CD14-positive monocyte (primary cell): ENCODE results near the gene CEP170B. TPM values are rescaled to one million over a fixed set of nuclear protein-coding genes. Genes with fewer than 3 reads are reported as not detected.
A peak's percentile ranks its signal among the peaks of the same experiment; 100 is the strongest.

ENCODE experiments used
- DNase-seq, 3 donors: peaks; one replicate each; pipeline ENCODE4 v3.0.0-alpha.2; 2011 to 2022
- H2AFZ ChIP-seq: 2 replicates; pipeline ENCODE4 v1.6.0; 2012; ENCODE audit warnings: mild to moderate bottlenecking, low read depth, low read length, inconsistent platforms; ENCODE audit not compliant: insufficient read depth, poor library complexity, severe bottlenecking
- H3K27ac ChIP-seq, 2 donors: 1 replicate in 1 of 2; 2 replicates in 1 of 2; pipeline ENCODE4 v1.5.1; 2012 to 2013; ENCODE audit warnings: low read length in 2 of 2, control low read depth in 1 of 2, inconsistent platforms in 1 of 2, low read depth in 1 of 2, mild to moderate bottlenecking in 1 of 2
- H3K27me3 ChIP-seq, 2 donors: one replicate each; pipeline versions ENCODE4 v1.6.0 to v1.6.1; 2011 to 2013; ENCODE audit warnings: low read length in 2 of 2; ENCODE audit not compliant: control insufficient read depth in 2 of 2, insufficient read depth in 2 of 2
- H3K36me3 ChIP-seq, 2 donors: replicated peaks in 1 of 2; 1 replicate in 1 of 2; 2 replicates in 1 of 2; pipeline versions ENCODE4 v1.5.1 to v1.6.1; 2012 to 2013; ENCODE audit warnings: low read length in 2 of 2, control low read depth in 1 of 2, inconsistent platforms in 1 of 2, mild to moderate bottlenecking in 1 of 2; ENCODE audit not compliant: insufficient read depth in 2 of 2, control insufficient read depth in 1 of 2
- H3K4me1 ChIP-seq, 2 donors: 1 replicate in 1 of 2; 2 replicates in 1 of 2; pipeline versions ENCODE4 v1.5.1 to v1.6.1; 2012 to 2013; ENCODE audit warnings: low read length in 2 of 2, control low read depth in 1 of 2, inconsistent platforms in 1 of 2, mild to moderate bottlenecking in 1 of 2, moderate library complexity in 1 of 2; ENCODE audit not compliant: insufficient read depth in 2 of 2, control insufficient read depth in 1 of 2
- H3K4me2 ChIP-seq: replicated peaks from 2 replicates; pipeline ENCODE3; 2012; ENCODE audit warnings: low read length, moderate library complexity, mild to moderate bottlenecking; ENCODE audit not compliant: poor library complexity, severe bottlenecking; ENCODE audit errors: extremely low read depth
- H3K4me3 ChIP-seq, 3 experiments: fragments of 200-600 bp in 1 of 3; sonication (generic) in 1 of 3; replicated peaks in 1 of 3; 1 replicate in 2 of 3; 2 replicates in 1 of 3; pipeline ENCODE4 v1.5.1; 2011 to 2013; ENCODE audit warnings: low read length in 3 of 3, mild to moderate bottlenecking in 3 of 3, control low read depth in 2 of 3, low read depth in 2 of 3, inconsistent platforms in 1 of 3, moderate library complexity in 1 of 3
- H3K79me2 ChIP-seq: 2 replicates; pipeline ENCODE4 v1.6.0; 2012; ENCODE audit warnings: mild to moderate bottlenecking, control low read depth, inconsistent platforms, low read length, moderate library complexity; ENCODE audit not compliant: insufficient read depth
- H3K9ac ChIP-seq: 2 replicates; pipeline ENCODE4 v1.6.0; 2017; ENCODE audit warnings: low read length, mild to moderate bottlenecking; ENCODE audit not compliant: insufficient read depth, poor library complexity, severe bottlenecking
- H3K9me3 ChIP-seq, 2 donors: replicated peaks in 1 of 2; 1 replicate in 1 of 2; 2 replicates in 1 of 2; pipeline versions ENCODE4 v1.5.1 to v1.6.1; 2012 to 2013; ENCODE audit warnings: low read length in 2 of 2, control low read depth in 1 of 2; ENCODE audit not compliant: control insufficient read depth in 1 of 2, insufficient read depth in 1 of 2
- H4K20me1 ChIP-seq: 2 replicates; pipeline ENCODE4 v1.6.0; 2012; ENCODE audit warnings: mild to moderate bottlenecking, low read length, control low read depth, moderate library complexity; ENCODE audit not compliant: insufficient read depth
- H3K27ac Mint-ChIP-seq, 7 donors: one replicate each; pipeline ENCODE4 v1.8.0; 2020; ENCODE audit warnings: mild to moderate bottlenecking in 7 of 7, mixed read lengths in 7 of 7, moderate library complexity in 6 of 7, inconsistent platforms in 2 of 7
- H3K27me3 Mint-ChIP-seq, 3 donors: one replicate each; pipeline ENCODE4 v1.8.0; 2021 to 2022; ENCODE audit warnings: low read depth in 3 of 3, mild to moderate bottlenecking in 3 of 3, mixed read lengths in 3 of 3, moderate library complexity in 3 of 3, inconsistent platforms in 1 of 3
- H3K36me3 Mint-ChIP-seq, 2 donors: one replicate each; pipeline ENCODE4 v1.8.0; 2020; ENCODE audit warnings: mixed read lengths in 2 of 2, inconsistent platforms in 1 of 2, mild to moderate bottlenecking in 1 of 2
- H3K4me1 Mint-ChIP-seq: one replicate; pipeline ENCODE4 v1.8.0; 2020; ENCODE audit warnings: mild to moderate bottlenecking, mixed read lengths
- H3K4me3 Mint-ChIP-seq, 2 donors: one replicate each; pipeline ENCODE4 v1.8.0; 2020; ENCODE audit warnings: mild to moderate bottlenecking in 2 of 2, mixed read lengths in 2 of 2, moderate library complexity in 1 of 2
- H3K9me3 Mint-ChIP-seq, 7 donors: one replicate each; pipeline ENCODE4 v1.8.0; 2020 to 2022; ENCODE audit warnings: mixed read lengths in 7 of 7, mild to moderate bottlenecking in 6 of 7, moderate library complexity in 6 of 7, inconsistent platforms in 2 of 7
- WGBS: methylation state at CpG from one replicate; pipeline ENCODE4 v1.1.5; 2013; ENCODE audit warnings: missing lambda C conversion rate; ENCODE audit not compliant: insufficient coverage; 5-methylcytosine and 5-hydroxymethylcytosine counted together
- intact Hi-C, 2 donors: fragments of 100-400 bp; cut with micrococcal nuclease; formaldehyde crosslinking; loops; one replicate each; pipeline versions ENCODE4 v1.15.0 to v1.15.1; 2023
- polyA minus RNA-seq: library from RNA; depleted of rRNA, polyadenylated mRNA; stranded (reverse); fragments of >200 nt; gene quantifications from 2 replicates; pipeline ENCODE4 v1.2.3, GENCODE V29; 2012
- polyA plus RNA-seq, 3 donors: library from polyadenylated mRNA; depleted of rRNA in 1 of 3; unstranded in 2 of 3; stranded (reverse) in 1 of 3; fragments of 300-500 nt in 2 of 3; fragments of >200 nt in 1 of 3; fragmentation: Illumina TruSeq in 2 of 3; gene quantifications; 1 replicate in 2 of 3; 2 replicates in 1 of 3; pipeline ENCODE4 v1.2.3, GENCODE V29; 2012 to 2021
- total RNA-seq, 12 experiments: library from RNA in 1 of 12; stranded (reverse) in 1 of 12; fragments of 120-200 nt in 1 of 12; gene quantifications; one replicate each; pipeline ENCODE4 v1.2.4 and lab custom pipeline; 2013 to 2026; ENCODE audit warnings: mixed read lengths in 6 of 12, inconsistent platforms in 1 of 12
- TF ChIP-seq, protein P1 (sequence below): fragments of 200-600 bp; IDR thresholded peaks from one replicate; pipeline ENCODE4 v1.8.0; 2022; ENCODE audit warnings: antibody characterized with exemption, mild to moderate bottlenecking

CEP170B gene
- 0.02 TPM for total RNA-seq (2013)
- polyA plus RNA-seq (under 1 TPM in 1 of 3 donors, not detected in 2; 0.09 TPM), polyA minus RNA-seq (0.14 and 0.16 TPM in 2 replicates), total RNA-seq (lab: John Stamatoyannopoulos, UW) (0.41 to 10.3 (median 0.86) reads per million in 11 experiments)

DNA sequence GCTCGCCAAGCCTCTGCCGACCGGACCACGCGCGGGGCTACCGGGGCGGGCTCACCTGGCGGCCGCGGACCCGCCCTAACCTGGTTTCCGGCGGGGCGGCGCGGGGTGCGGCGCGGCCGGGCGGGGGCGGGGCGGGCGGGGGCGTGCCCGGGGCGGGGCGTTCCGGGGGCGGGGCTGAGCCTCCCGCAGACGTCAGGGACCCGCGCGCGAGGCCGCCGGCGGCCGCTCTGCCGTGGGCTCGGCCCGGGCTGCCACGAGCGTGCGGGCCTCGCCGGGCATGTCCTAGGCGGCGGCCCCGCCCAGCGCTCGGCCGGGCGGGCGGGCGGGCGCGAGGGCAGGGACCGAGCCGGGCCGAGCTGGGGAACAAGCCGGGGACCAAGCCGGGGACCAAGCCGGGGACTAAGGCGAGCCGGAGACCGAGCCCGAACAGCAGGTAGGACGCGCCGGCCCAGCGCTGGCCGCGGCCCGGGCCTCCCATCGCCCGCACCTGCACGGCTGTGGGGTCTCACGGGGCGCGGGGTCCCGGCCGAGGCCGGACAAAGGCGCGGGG lies at the start of gene CEP170B:
Gene CEP170B (plus strand): TSS at position 188 of the 550 bp plus-strand sequence. CDS start 3,183 bp downstream, outside the sequence.
- peaks cover 19 to 31% (median 21%) of the 10 kb centered on the region in 3 donors for H3K27me3 Mint-ChIP-seq
- Histone ChIP-seq H3K4me1 (peaks cover 7 to 10% of the 10 kb centered on the region in 2 donors), H3K79me2 (no peaks in the 10 kb centered on the region), H4K20me1 (no peaks in the 10 kb centered on the region), H3K4me2 (peak within 1 kb of the TSS; percentile 72), H3K9ac (peak within 1 kb of the TSS; percentile 27), H3K9me3 (peaks cover 2 to 7% of the 10 kb centered on the region in 2 donors), H3K4me3 (peak within 1 kb of the TSS in 1 of 3 experiments; percentile 64), H3K27me3 (peaks cover 20 to 49% of the 10 kb centered on the region in 2 donors), H2AFZ (peak within 1 kb of the TSS; percentile 56), H3K36me3 (no peaks in the 10 kb centered on the region), H3K27ac (no peak within 1 kb of the TSS)
- DNase-seq: no peak
- peaks cover 0 to 8% (median 0%) of the 10 kb centered on the region in 7 donors for H3K9me3 Mint-ChIP-seq
- intact Hi-C loops: no loop called here
- TF ChIP-seq, protein P1, sequence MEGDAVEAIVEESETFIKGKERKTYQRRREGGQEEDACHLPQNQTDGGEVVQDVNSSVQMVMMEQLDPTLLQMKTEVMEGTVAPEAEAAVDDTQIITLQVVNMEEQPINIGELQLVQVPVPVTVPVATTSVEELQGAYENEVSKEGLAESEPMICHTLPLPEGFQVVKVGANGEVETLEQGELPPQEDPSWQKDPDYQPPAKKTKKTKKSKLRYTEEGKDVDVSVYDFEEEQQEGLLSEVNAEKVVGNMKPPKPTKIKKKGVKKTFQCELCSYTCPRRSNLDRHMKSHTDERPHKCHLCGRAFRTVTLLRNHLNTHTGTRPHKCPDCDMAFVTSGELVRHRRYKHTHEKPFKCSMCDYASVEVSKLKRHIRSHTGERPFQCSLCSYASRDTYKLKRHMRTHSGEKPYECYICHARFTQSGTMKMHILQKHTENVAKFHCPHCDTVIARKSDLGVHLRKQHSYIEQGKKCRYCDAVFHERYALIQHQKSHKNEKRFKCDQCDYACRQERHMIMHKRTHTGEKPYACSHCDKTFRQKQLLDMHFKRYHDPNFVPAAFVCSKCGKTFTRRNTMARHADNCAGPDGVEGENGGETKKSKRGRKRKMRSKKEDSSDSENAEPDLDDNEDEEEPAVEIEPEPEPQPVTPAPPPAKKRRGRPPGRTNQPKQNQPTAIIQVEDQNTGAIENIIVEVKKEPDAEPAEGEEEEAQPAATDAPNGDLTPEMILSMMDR: no peak
- peaks cover 2% of the 10 kb centered on the region for H3K4me1 Mint-ChIP-seq
- no peaks in the 10 kb centered on the region for H3K36me3 Mint-ChIP-seq
- under 1% methylated on average over 63 of the region's 88 CpGs for WGBS
- peak within 1 kb of the TSS; percentile 53 to 78 for H3K4me3 Mint-ChIP-seq
- no peak within 1 kb of the TSS for H3K27ac Mint-ChIP-seq

DNA sequence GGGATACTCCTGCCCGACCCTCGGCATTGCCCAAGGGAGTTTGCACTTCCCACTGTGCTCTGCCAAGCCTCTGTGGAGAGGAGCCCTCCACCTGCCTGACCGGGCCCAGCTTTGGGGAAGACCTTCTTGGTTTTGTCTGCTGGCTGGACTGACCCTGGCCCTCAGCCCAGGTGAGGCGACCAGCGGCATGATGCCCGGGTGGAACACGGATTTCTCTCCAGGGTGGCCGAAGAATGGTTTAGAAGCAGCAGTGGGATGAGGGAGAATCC lies 48.5 kb upstream of the CEP170B start:
- Mint-ChIP-seq H3K9me3 (peaks cover 0 to 8% (median 2%) of the 10 kb centered on the region in 7 donors), H3K4me1 (peaks cover 22% of the 10 kb centered on the region), H3K36me3 (peaks cover 0 to 6% of the 10 kb centered on the region in 2 donors), H3K27ac (peak overlapping the region; percentile 83 to 93 (median 90)), H3K27me3 (peaks cover 0 to 3% (median 2%) of the 10 kb centered on the region in 3 donors), H3K4me3 (peak overlapping the region; percentile 90 to 93)
- Histone ChIP-seq H4K20me1 (no peaks in the 10 kb centered on the region), H3K9me3 (peaks cover 0 to 3% of the 10 kb centered on the region in 2 donors), H3K27me3 (no peaks in the 10 kb centered on the region), H3K4me1 (peaks cover 21 to 29% of the 10 kb centered on the region in 2 donors), H3K4me3 (peak overlapping the region; percentile 67 to 80 (median 69)), H3K4me2 (peak overlapping the region; percentile 85), H3K36me3 (no peaks in the 10 kb centered on the region), H2AFZ (peak overlapping the region; percentile 92), H3K27ac (peak overlapping the region; percentile 84 to 94), H3K9ac (peak overlapping the region; percentile 87), H3K79me2 (peaks cover 6% of the 10 kb centered on the region)
- TF ChIP-seq, protein P1: no peak
- 0% methylated on average over 3 of the region's 8 CpGs for WGBS
- intact Hi-C loops: no loop called here
- no peak for DNase-seq
